Fibroblast of villous mesenchyme (primary cell): Measurements from ENCODE around the gene AKAP3. TPM values are rescaled to one million over a fixed set of nuclear protein-coding genes. Genes with fewer than 3 reads are reported as not detected.

ENCODE experiments used
- DNase-seq: peaks from one replicate; pipeline ENCODE4 v3.0.0-alpha.2; 2010; ENCODE audit warnings: low read depth
- H3K4me3 ChIP-seq: 2 replicates; pipeline ENCODE4 v1.5.1; 2011; ENCODE audit warnings: low read depth, mild to moderate bottlenecking, low read length
- total RNA-seq: library from RNA; depleted of rRNA; stranded (reverse); fragments of >200 nt; gene quantifications from 2 replicates; pipeline ENCODE4 v1.2.3, GENCODE V29; 2012
- TF ChIP-seq, protein P1 (sequence below): IDR thresholded peaks from 2 replicates; pipeline ENCODE4 v1.5.1; 2012; ENCODE audit warnings: low read depth, mild to moderate bottlenecking, low read length; ENCODE audit not compliant: insufficient read depth

AKAP3 gene
- total RNA-seq, 1 donor: 1.3 TPM

DNA sequence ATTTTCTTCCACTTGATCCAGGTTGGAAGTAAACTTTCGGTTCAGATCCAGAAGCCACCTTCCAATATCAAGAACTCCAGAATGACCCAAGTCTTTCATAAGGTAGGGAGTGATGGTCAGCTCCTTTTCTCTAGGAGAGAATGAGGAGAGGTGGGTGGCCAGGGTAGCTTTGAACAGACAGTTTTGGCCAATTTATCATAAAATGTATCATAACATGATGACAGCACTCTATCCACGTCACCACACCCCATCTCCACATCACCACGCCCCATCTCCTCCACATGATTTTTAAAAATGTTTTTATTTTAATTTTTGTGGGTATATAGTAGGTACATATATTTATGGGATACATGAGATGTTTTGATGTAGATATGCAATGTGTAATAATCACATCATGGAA lies 59.9 kb downstream of the AKAP3 start:
- H3K4me3 ChIP-seq: no peak overlapping the region
- TF ChIP-seq, protein P1, sequence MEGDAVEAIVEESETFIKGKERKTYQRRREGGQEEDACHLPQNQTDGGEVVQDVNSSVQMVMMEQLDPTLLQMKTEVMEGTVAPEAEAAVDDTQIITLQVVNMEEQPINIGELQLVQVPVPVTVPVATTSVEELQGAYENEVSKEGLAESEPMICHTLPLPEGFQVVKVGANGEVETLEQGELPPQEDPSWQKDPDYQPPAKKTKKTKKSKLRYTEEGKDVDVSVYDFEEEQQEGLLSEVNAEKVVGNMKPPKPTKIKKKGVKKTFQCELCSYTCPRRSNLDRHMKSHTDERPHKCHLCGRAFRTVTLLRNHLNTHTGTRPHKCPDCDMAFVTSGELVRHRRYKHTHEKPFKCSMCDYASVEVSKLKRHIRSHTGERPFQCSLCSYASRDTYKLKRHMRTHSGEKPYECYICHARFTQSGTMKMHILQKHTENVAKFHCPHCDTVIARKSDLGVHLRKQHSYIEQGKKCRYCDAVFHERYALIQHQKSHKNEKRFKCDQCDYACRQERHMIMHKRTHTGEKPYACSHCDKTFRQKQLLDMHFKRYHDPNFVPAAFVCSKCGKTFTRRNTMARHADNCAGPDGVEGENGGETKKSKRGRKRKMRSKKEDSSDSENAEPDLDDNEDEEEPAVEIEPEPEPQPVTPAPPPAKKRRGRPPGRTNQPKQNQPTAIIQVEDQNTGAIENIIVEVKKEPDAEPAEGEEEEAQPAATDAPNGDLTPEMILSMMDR: no peak
- DNase-seq: no peak

GRCh38 chr12:4587108-4587507 lies 61.7 kb downstream of the AKAP3 start:
- H3K4me3 ChIP-seq: no peak overlapping the region
- DNase-seq: no peak
- TF ChIP-seq, protein P1: no peak

DNA sequence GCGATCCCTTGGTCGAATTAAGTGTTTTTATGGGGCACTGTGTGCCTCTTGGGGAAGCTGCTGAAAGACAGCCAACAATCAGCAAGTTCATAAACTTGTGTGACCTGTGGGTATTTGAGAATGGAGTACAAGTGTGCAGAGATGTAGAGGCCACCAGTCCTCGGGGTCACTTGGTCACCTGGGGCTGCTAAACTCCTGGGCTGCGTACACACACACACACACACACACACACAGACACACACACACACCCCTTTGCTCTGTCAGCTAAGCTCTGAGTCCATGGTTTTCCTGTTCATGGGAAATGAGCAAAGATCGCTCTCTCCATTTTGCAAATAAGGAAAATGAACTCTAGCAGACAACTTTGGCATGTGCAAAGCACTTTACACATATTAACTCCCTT lies 62.4 kb downstream of the AKAP3 start:
- no peak overlapping the region for H3K4me3 ChIP-seq
- no peak for DNase-seq
- TF ChIP-seq, protein P1: no peak

DNA sequence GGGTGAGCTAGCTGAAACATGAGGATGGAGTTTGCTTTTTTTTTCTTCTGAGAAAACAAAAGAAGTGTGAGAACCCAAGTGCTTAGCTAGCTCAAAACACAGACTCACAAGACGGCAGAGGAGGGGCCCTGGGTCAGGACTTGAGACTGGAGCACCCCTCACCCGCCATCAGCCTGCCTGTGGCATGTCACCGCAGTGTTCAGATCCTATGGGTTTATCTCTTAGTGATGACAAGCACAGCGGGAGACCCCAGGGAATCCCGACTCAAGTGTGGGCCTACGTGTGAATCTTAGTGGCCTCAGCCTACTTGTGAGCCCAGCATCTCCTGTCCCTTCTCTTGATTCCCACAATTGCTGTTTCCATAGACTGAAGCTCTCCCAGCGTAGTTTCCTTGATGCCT lies 64.0 kb downstream of the AKAP3 start:
- DNase-seq: no peak
- TF ChIP-seq, protein P1: no peak
- no peak overlapping the region for H3K4me3 ChIP-seq

DNA sequence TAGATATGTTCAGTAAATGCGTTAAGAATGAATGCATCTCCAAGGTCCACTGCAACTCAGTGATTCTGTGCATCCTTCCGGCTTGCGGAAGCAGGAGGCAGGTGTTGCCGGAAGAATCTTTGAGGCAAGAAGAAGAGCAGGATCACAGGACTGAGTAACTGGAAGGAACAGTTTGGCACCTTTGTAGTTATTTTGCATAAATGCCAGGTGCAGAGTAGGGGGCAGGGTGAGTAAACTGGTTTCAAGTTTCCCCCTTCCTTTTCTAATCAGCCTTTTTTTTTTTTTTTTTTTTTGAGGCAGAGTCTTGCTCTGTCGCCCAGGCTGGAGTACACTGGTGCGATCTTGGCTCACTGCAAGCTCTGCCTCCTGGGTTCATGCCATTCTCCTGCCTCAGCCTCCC lies 64.6 kb downstream of the AKAP3 start:
- TF ChIP-seq, protein P1: no peak
- H3K4me3 ChIP-seq: no peak overlapping the region
- no peak for DNase-seq

GRCh38 chr12:4580281-4580688 lies 68.6 kb downstream of the AKAP3 start:
- TF ChIP-seq, protein P1: no peak
- H3K4me3 ChIP-seq: no peak overlapping the region

DNA sequence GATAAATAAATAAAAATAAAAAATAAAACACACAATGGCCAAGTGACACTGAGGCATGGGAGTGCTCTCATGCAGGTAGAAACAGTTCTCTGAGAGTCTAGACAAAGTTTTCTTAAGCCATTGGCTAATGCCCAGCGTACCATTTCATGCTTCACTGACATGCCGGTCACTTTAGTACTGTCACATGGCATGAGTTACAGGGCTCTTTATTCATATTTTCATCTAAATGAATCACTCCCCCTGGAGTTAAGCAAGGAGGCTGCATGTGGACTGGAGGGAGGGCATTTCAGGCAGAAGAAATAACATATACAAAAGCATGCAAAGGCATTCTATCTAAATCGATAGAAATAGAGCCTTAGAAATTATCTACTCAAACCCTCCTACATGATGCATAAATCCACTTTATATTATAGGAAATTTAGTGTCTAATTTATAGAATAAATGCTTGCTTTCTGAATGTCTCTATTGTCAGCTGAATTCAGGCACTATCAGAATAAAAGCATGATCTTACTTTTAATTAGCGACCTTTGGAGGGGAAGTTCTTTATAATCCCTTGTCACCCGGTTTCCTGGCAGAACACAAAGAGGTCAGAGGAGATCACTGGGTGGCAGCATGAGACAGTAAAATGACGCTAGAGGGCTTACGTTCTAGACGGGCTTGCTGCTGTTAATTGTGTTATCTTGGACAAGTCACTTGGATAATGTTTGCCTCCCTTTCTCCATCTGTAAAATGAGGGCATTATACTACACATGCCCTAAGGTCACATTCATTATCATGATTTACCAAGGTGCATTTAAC lies 69.3 kb downstream of the AKAP3 start:
- TF ChIP-seq, protein P1: peak; percentile 19
- no peak overlapping the region for H3K4me3 ChIP-seq
- peak; percentile 10 for DNase-seq

More at GRCh38 chr12:4580281-4580688, 68.6 kb downstream of the AKAP3 start:
- no peak for DNase-seq
